ENCODE results near the gene GNMT. TPM values are rescaled to one million over a fixed set of nuclear protein-coding genes. Genes with fewer than 3 reads are reported as not detected.
A peak's percentile ranks its signal among the peaks of the same experiment; 100 is the strongest.
"Not testable (repeated sequence)": the region's sequence is repeated elsewhere in the genome, so short reads cannot be mapped to it uniquely, and the experiment has no call there.

The GNMT gene
- total RNA-seq, 2 experiments from 2014 or later = 1.2 to 2.1 TPM

- ChIA-PET CTCF (interaction anchor here (0.7 kb wide), 1 partner anchor 427 kb away, joined by 4 read pairs; no protein-coding TSS in a partner anchor), POLR2A (interaction anchor here (1.4 kb wide), 1 partner anchor 9 kb away, joined by 7 read pairs; the partner anchor contains the start of gene PPP2R5D)
- Mint-ChIP-seq H3K36me3 (ENCODE audit: low read depth) (peaks cover 36% of the 10 kb centered on the region), H3K27me3 (no peaks in the 10 kb centered on the region), H3K4me1 (ENCODE audit: low read depth) (peaks cover 8% of the 10 kb centered on the region), H3K9me3 (no peaks in the 10 kb centered on the region), H3K4me3 (no peak overlapping the region), H3K27ac (peak overlapping the region; percentile 19)
- H3K27ac ChIP-seq (ENCODE audit: low read depth in 1 of 2, low read length in 2 of 2) = no peak overlapping the region
- no peak for TF ChIP-seq CTCF (IDR thresholded peaks at IDR 0.05)
- H3K9me3 ChIP-seq (ENCODE audit: control insufficient read depth in 1 of 2, insufficient read depth in 1 of 2, low read length in 2 of 2) = no peaks in the 10 kb centered on the region
- H3K4me1 ChIP-seq (ENCODE audit: insufficient read depth, low read length) = no peaks in the 10 kb centered on the region
- ATAC-seq (ENCODE audit: poor library complexity) = no peak
- H3K36me3 ChIP-seq (ENCODE audit: insufficient read depth, low read length) = peaks cover 39% of the 10 kb centered on the region
- no peaks in the 10 kb centered on the region for H3K27me3 ChIP-seq (ENCODE audit: control insufficient read depth in 1 of 2, insufficient read depth in 2 of 2, low read length in 2 of 2)
- intact Hi-C loops (cut with DNase I, micrococcal nuclease) = no loop called here
- H3K4me3 ChIP-seq (ENCODE audit: low read length) = no peak overlapping the region
- no peak for DNase-seq
Observed at GRCh38 chr6:42993445-42993844, 32.9 kb downstream of the GNMT start.

- ATAC-seq (ENCODE audit: poor library complexity) (no peak), DNase-seq (no peak)
- H3K27ac Mint-ChIP-seq = peak overlapping the region; percentile 47
- H3K4me3 Mint-ChIP-seq = no peak overlapping the region
- Histone ChIP-seq H3K36me3 (ENCODE audit: insufficient read depth, low read length) (peaks cover 19% of the 10 kb centered on the region), H3K27me3 (ENCODE audit: control insufficient read depth in 1 of 2, insufficient read depth in 2 of 2, low read length in 2 of 2) (no peaks in the 10 kb centered on the region), H3K4me1 (ENCODE audit: insufficient read depth, low read length) (no peaks in the 10 kb centered on the region), H3K4me3 (ENCODE audit: low read length) (no peak overlapping the region), H3K9me3 (ENCODE audit: control insufficient read depth in 1 of 2, insufficient read depth in 1 of 2, low read length in 2 of 2) (no peaks in the 10 kb centered on the region), H3K27ac (ENCODE audit: low read depth in 1 of 2, low read length in 2 of 2) (no peak overlapping the region)
- TF ChIP-seq CTCF (IDR thresholded peaks at IDR 0.05) = no peak
- H3K4me1 Mint-ChIP-seq (ENCODE audit: low read depth) = peaks cover 4% of the 10 kb centered on the region
- intact Hi-C loops (cut with DNase I, micrococcal nuclease) = no loop called here
- H3K27me3 Mint-ChIP-seq = no peaks in the 10 kb centered on the region
- peaks cover 16% of the 10 kb centered on the region for H3K36me3 Mint-ChIP-seq (ENCODE audit: low read depth)
- no peaks in the 10 kb centered on the region for H3K9me3 Mint-ChIP-seq
- ChIA-PET CTCF (interaction anchor here (1.5 kb wide), 1 partner anchor 147 kb away, joined by 3 read pairs; no protein-coding TSS in a partner anchor), POLR2A (interaction anchor here (1.1 to 1.2 kb wide), 2 partner anchors 13 to 18 kb away, joined by 4 read pairs; partner anchors contain the start of gene KLHDC3)
Observed at GRCh38 chr6:42996513-42996912, 36.0 kb downstream of the GNMT start.

DNA sequence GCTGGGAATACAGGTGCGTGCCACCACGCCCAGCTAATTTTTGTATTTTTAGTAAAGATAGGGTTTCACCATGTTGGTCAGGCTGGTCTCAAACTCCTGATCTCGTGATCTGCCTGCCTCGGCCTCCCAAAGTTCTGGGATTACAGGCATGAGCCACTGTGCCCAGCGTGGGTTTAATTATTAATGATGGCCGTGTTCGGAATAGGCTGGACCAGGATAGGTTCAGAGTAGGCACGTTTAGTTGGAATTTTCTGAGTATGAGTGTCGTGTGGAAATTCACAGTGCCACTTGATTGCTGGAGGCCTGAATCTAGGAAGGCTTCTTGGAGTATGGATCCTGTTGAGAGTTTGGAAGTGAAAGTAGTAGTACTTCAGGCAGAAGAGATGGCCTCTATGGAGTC lies 37.7 kb downstream of the GNMT start:
- POLR2A ChIA-PET = interaction anchor here (1.6 kb wide), 1 partner anchor 14 kb away, joined by 5 read pairs; the partner anchor contains the start of gene PPP2R5D
- H3K36me3 Mint-ChIP-seq (ENCODE audit: low read depth) = peaks cover 21% of the 10 kb centered on the region
- H3K27ac Mint-ChIP-seq; H3K27me3 ChIP-seq (ENCODE audit: control insufficient read depth in 1 of 2, insufficient read depth in 2 of 2, low read length in 2 of 2); H3K9me3 ChIP-seq (ENCODE audit: control insufficient read depth in 1 of 2, insufficient read depth in 1 of 2, low read length in 2 of 2); H3K4me1 Mint-ChIP-seq (ENCODE audit: low read depth); H3K4me3 Mint-ChIP-seq; H3K27ac ChIP-seq (ENCODE audit: low read depth in 1 of 2, low read length in 2 of 2); H3K27me3 Mint-ChIP-seq; CTCF ChIA-PET; ATAC-seq (ENCODE audit: poor library complexity); H3K4me1 ChIP-seq (ENCODE audit: insufficient read depth, low read length); DNase-seq; H3K9me3 Mint-ChIP-seq; H3K4me3 ChIP-seq (ENCODE audit: low read length); intact Hi-C loops (cut with DNase I, micrococcal nuclease): not testable (repeated sequence)
- peaks cover 19% of the 10 kb centered on the region for H3K36me3 ChIP-seq (ENCODE audit: insufficient read depth, low read length)

GRCh38 chr6:43001843-43002242 lies 41.3 kb downstream of the GNMT start:
- ChIA-PET POLR2A (interaction anchor here (0.7 to 2.1 kb wide), 2 partner anchors 18 to 1214 kb away, joined by 3 to 6 read pairs; partner anchors contain the start of genes PPP2R5D and TOMM6), CTCF (no interaction called here)
- Mint-ChIP-seq H3K4me1 (ENCODE audit: low read depth) (no peaks in the 10 kb centered on the region), H3K27me3 (no peaks in the 10 kb centered on the region), H3K36me3 (ENCODE audit: low read depth) (peaks cover 26% of the 10 kb centered on the region), H3K4me3 (no peak overlapping the region), H3K9me3 (no peaks in the 10 kb centered on the region), H3K27ac (no peak overlapping the region)
- H3K36me3 ChIP-seq (ENCODE audit: insufficient read depth, low read length) = peaks cover 20% of the 10 kb centered on the region
- intact Hi-C loops (cut with DNase I, micrococcal nuclease) = no loop called here
- no peaks in the 10 kb centered on the region for H3K4me1 ChIP-seq (ENCODE audit: insufficient read depth, low read length)
- no peak for DNase-seq
- no peaks in the 10 kb centered on the region for H3K9me3 ChIP-seq (ENCODE audit: control insufficient read depth in 1 of 2, insufficient read depth in 1 of 2, low read length in 2 of 2)
- no peak for ATAC-seq (ENCODE audit: poor library complexity)
- TF ChIP-seq CTCF (IDR thresholded peaks at IDR 0.05) = no peak
- H3K4me3 ChIP-seq (ENCODE audit: low read length) = no peak overlapping the region
- H3K27me3 ChIP-seq (ENCODE audit: control insufficient read depth in 1 of 2, insufficient read depth in 2 of 2, low read length in 2 of 2) = no peaks in the 10 kb centered on the region
- H3K27ac ChIP-seq (ENCODE audit: low read depth in 1 of 2, low read length in 2 of 2) = no peak overlapping the region

All from CD4-positive, alpha-beta T cell (primary cell).